ENCODE measurements around the gene OPCML. TPM values are rescaled to one million over a fixed set of nuclear protein-coding genes. Genes with fewer than 3 reads are reported as not detected.
A peak's percentile ranks its signal among the peaks of the same experiment; 100 is the strongest.

OPCML gene
- total and polyA plus RNA-seq, 4 donors = under 0.01 to 0.01 TPM; not detected in 2

DNA sequence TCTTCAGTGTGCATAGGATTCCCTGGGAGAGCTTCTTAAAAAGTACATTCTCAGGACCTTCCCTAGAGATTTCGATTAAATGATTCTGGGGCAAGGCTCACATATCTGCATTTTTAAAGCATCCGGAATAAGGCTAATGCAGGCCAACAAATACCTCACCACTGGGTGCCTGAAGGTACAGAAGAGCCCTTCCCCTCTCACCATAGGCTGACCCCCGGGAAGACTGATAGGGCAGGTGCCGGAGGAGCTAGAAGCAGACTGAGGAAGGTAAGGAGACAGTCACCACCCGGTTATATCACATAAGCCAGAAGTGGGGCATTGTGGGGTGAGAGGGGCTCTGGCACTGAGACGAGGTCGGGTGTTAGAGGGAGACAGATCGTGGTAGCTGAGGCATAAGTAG is 1102.6 kb downstream of the OPCML start:
- WGBS = 79% methylated on average over 8 of the region's 8 CpGs
- Histone ChIP-seq H3K36me3 (ENCODE audit: control insufficient read depth in 4 of 4, insufficient read depth in 3 of 4, low read depth in 1 of 4, low read length in 3 of 4) (no peaks in the 10 kb centered on the region), H3K27ac (ENCODE audit: low read depth in 1 of 2, low read length in 2 of 2) (no peak overlapping the region)

DNA sequence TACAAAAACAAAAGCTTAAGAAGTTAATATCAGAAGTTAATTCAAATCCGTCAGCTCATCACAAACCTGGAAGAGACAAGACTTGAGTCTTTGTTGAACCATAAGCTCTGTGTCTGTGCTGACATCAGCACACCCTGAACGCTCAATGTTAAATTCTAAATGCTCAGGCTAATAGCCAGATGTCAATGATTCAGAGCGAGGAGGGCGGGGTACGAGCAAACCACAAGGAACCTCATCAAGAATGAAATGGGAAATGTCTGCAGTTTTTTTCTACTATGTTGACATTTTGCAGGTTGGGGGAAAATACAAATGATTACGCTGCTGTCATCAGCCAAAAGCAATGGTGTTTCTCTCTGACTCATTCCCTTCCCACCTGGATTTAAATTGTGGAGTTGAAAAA is 1104.7 kb downstream of the OPCML start:
- no peak for TF ChIP-seq HNF4A (conservative IDR thresholded peaks at IDR 0.05)
- TF ChIP-seq, protein P1, sequence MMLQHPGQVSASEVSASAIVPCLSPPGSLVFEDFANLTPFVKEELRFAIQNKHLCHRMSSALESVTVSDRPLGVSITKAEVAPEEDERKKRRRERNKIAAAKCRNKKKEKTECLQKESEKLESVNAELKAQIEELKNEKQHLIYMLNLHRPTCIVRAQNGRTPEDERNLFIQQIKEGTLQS (IDR thresholded peaks at IDR 0.05) = no peak
- no peak overlapping the region for H3K27ac ChIP-seq (ENCODE audit: low read depth in 1 of 2, low read length in 2 of 2)
- no peaks in the 10 kb centered on the region for H3K36me3 ChIP-seq (ENCODE audit: control insufficient read depth in 4 of 4, insufficient read depth in 3 of 4, low read depth in 1 of 4, low read length in 3 of 4)
- no peaks in the 10 kb centered on the region for H3K4me1 ChIP-seq (ENCODE audit: control insufficient read depth in 4 of 4, insufficient read depth in 4 of 4, low read length in 3 of 4)
- no peaks in the 10 kb centered on the region for H3K9me3 ChIP-seq (ENCODE audit: control insufficient read depth in 4 of 4, low read length in 3 of 4)
- H3K27me3 ChIP-seq (ENCODE audit: control insufficient read depth in 4 of 4, insufficient read depth in 4 of 4, low read length in 3 of 4) = no peaks in the 10 kb centered on the region
- WGBS = 83% methylated on average over 6 of the region's 6 CpGs
- no peak overlapping the region for H3K9ac ChIP-seq (ENCODE audit: low read depth in 1 of 2, low read length in 2 of 2)
- no peak overlapping the region for H3K4me3 ChIP-seq (ENCODE audit: low read depth in 1 of 3, low read length in 3 of 3)
- DNase-seq (ENCODE audit: low spot score) = no peak

More for the DNA sequence above, 1102.6 kb downstream of the OPCML start:
- Histone ChIP-seq H3K4me1 (ENCODE audit: control insufficient read depth in 4 of 4, insufficient read depth in 4 of 4, low read length in 3 of 4) (no peaks in the 10 kb centered on the region), H3K9me3 (ENCODE audit: control insufficient read depth in 4 of 4, low read length in 3 of 4) (no peaks in the 10 kb centered on the region), H3K27me3 (ENCODE audit: control insufficient read depth in 4 of 4, insufficient read depth in 4 of 4, low read length in 3 of 4) (no peaks in the 10 kb centered on the region), H3K9ac (ENCODE audit: low read depth in 1 of 2, low read length in 2 of 2) (no peak overlapping the region), H3K4me3 (ENCODE audit: low read depth in 1 of 3, low read length in 3 of 3) (no peak overlapping the region)
- TF ChIP-seq RXRA (IDR thresholded peaks at IDR 0.05) = no peak
- TF ChIP-seq SP1 (IDR thresholded peaks at IDR 0.05) = no peak
- no peak for TF ChIP-seq GABPA (IDR thresholded peaks at IDR 0.05 in 1 of 2, conservative IDR thresholded peaks at IDR 0.05 in 1 of 2)
- no peak for DNase-seq (ENCODE audit: low spot score)

DNA sequence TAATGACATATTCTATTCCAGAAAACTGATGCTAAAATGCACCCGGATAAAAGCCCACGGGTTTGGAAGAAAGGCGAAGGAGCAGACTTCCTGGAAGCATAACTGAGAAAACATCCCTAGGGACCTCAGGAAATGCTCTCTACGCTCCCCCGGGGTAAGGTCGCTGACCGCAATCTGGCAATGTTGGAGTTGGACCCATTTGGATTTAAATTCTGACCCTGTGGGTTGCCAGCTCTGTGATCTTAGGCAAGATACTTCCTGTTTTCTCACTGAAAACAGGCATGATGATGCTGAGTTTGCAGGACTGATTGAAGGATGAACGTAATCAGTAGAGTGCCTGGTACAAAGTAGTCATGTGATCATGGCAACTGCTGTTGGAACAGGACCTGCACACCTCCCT is 1107.9 kb downstream of the OPCML start:
- H3K36me3 ChIP-seq (ENCODE audit: control insufficient read depth in 4 of 4, insufficient read depth in 3 of 4, low read depth in 1 of 4, low read length in 3 of 4) = no peaks in the 10 kb centered on the region
- DNase-seq (ENCODE audit: low spot score) = no peak

DNA sequence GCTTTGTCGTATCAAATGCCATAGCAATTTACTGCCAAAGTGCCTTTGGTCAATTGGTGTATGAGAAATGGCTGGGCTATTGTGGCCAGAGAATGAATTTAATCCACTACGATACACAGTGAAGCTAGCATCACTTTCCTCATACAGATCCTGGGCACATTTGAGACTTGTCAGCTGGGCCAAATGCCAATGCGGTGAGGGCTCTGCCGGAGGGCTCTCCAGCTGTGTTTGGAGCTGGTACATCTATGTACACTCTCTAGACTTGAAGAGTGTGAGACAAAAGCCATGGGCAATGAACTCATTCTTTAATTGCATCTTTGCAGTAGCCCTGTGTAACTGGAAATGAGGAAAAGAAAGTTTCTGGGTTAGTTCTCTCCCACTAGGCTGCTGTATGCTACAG is 1109.0 kb downstream of the OPCML start:
- Histone ChIP-seq H3K27me3 (ENCODE audit: control insufficient read depth in 4 of 4, insufficient read depth in 4 of 4, low read length in 3 of 4) (no peaks in the 10 kb centered on the region), H3K9ac (ENCODE audit: low read depth in 1 of 2, low read length in 2 of 2) (no peak overlapping the region), H3K4me3 (ENCODE audit: low read depth in 1 of 3, low read length in 3 of 3) (no peak overlapping the region), H3K27ac (ENCODE audit: low read depth in 1 of 2, low read length in 2 of 2) (no peak overlapping the region), H3K4me1 (ENCODE audit: control insufficient read depth in 4 of 4, insufficient read depth in 4 of 4, low read length in 3 of 4) (no peaks in the 10 kb centered on the region), H3K36me3 (ENCODE audit: control insufficient read depth in 4 of 4, insufficient read depth in 3 of 4, low read depth in 1 of 4, low read length in 3 of 4) (no peaks in the 10 kb centered on the region), H3K9me3 (ENCODE audit: control insufficient read depth in 4 of 4, low read length in 3 of 4) (no peaks in the 10 kb centered on the region)
- WGBS = 95% methylated on average over 4 of the region's 4 CpGs
- TF ChIP-seq HNF4G (IDR thresholded peaks at IDR 0.05) (no peak), GABPA (IDR thresholded peaks at IDR 0.05 in 1 of 2, conservative IDR thresholded peaks at IDR 0.05 in 1 of 2) (no peak), TAF1 (conservative IDR thresholded peaks at IDR 0.05) (no peak), EGR1 (IDR thresholded peaks at IDR 0.05; ENCODE audit: low read depth in 2 of 2) (no peak), FOXA1 (IDR thresholded peaks at IDR 0.05) (no peak)
- TF ChIP-seq, protein P2, sequence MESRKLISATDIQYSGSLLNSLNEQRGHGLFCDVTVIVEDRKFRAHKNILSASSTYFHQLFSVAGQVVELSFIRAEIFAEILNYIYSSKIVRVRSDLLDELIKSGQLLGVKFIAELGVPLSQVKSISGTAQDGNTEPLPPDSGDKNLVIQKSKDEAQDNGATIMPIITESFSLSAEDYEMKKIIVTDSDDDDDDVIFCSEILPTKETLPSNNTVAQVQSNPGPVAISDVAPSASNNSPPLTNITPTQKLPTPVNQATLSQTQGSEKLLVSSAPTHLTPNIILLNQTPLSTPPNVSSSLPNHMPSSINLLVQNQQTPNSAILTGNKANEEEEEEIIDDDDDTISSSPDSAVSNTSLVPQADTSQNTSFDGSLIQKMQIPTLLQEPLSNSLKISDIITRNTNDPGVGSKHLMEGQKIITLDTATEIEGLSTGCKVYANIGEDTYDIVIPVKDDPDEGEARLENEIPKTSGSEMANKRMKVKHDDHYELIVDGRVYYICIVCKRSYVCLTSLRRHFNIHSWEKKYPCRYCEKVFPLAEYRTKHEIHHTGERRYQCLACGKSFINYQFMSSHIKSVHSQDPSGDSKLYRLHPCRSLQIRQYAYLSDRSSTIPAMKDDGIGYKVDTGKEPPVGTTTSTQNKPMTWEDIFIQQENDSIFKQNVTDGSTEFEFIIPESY (IDR thresholded peaks at IDR 0.05) = no peak
- DNase-seq (ENCODE audit: low spot score) = no peak

More for the DNA sequence above, 1107.9 kb downstream of the OPCML start:
- H3K9ac ChIP-seq (ENCODE audit: low read depth in 1 of 2, low read length in 2 of 2) = no peak overlapping the region
- no peaks in the 10 kb centered on the region for H3K4me1 ChIP-seq (ENCODE audit: control insufficient read depth in 4 of 4, insufficient read depth in 4 of 4, low read length in 3 of 4)
- H3K27ac ChIP-seq (ENCODE audit: low read depth in 1 of 2, low read length in 2 of 2) = no peak overlapping the region
- H3K9me3 ChIP-seq (ENCODE audit: control insufficient read depth in 4 of 4, low read length in 3 of 4) = no peaks in the 10 kb centered on the region
- 69% methylated on average over 8 of the region's 8 CpGs for WGBS
- no peaks in the 10 kb centered on the region for H3K27me3 ChIP-seq (ENCODE audit: control insufficient read depth in 4 of 4, insufficient read depth in 4 of 4, low read length in 3 of 4)
- TF ChIP-seq FOXA2 (IDR thresholded peaks at IDR 0.05) (no peak), NR2F2 (IDR thresholded peaks at IDR 0.05) (peak; percentile 93), YY1 (IDR thresholded peaks at IDR 0.05) (no peak)
- H3K4me3 ChIP-seq (ENCODE audit: low read depth in 1 of 3, low read length in 3 of 3) = no peak overlapping the region
